CD4-positive, alpha-beta T cell treated with Interleukin-10 for 1 hour (primary cell): ENCODE results near the gene SLITRK2.

Experiments used
- DNase-seq: peaks from one replicate; pipeline ENCODE4 v3.0.0-alpha.2; 2020

SLITRK2 gene

DNA sequence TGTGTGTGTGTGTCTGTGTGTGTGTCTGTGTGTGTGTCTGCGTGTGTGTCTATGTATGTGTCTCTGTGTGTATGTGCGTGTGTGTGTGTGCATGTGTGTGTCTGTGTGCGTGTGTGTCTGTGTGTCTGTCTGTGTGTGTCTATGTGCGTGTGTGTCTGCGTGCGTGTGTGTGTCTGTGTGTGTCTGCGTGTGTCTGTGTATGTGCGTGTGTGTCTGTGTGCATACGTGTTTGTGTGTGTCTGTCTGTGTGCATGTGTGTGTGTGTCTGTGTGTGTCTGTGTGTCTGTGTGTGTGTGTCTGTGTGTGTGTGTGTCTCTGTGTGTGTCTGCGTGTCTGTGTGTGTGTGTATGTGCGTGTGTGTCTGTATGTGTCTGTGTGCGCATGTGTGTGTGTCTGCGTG lies 35.6 kb downstream of the SLITRK2 start:
- no peak for DNase-seq

DNA sequence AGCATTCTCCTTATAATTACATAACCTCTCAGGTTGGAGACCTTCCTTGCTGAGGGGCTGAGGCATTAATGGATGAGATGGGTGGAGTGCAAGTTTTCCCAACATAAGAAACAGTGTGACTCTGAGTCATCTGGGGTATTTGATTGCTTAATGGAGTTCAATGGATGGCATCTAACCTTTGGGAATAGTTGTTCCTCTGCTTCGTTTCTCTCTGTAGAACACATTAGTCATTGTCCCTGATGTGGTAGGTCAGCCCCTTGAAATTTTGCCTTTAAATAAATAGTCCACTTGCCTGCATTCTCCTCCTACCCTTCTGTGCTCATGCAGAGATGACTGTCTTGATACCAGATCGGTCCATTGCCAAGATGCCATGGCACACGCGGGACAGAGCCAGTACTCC lies 38.6 kb downstream of the SLITRK2 start:
- no peak for DNase-seq

GRCh38 chrX:145861818-145862217 lies 44.2 kb downstream of the SLITRK2 start:
- no peak for DNase-seq

- no peak for DNase-seq
These were observed 47.5 kb downstream of the SLITRK2 start for GRCh38 chrX:145865082-145865481.
